ENCODE data around the gene AP3S1. TPM values are rescaled to one million over a fixed set of nuclear protein-coding genes. Genes with fewer than 3 reads are reported as not detected.

The AP3S1 gene
- 106 and 112 TPM in 2 replicates for total RNA-seq

GRCh38 chr5:115841382-115842088 is at the start of gene AP3S1, which contains the start of gene ATG12:
Gene AP3S1 (plus strand): TSS chr5:115841935. CDS start chr5:115842038, 103 bp downstream.
Gene ATG12 (minus strand): TSS chr5:115841565. CDS start chr5:115841552, 13 bp downstream.

GRCh38 chr5:115816226-115817081 is 25.3 kb upstream of the AP3S1 start, which contains the start of gene CDO1:
Gene CDO1 (minus strand): TSS chr5:115816659. CDS start chr5:115816397, 262 bp downstream.

GRCh38 chr5:115962239-115962564 is 120.5 kb downstream of the AP3S1 start, which contains the start of gene LVRN:
Gene LVRN (plus strand): TSS chr5:115962475. CDS start chr5:115962618, 143 bp downstream.

Other genes with a start within 250 kb of the AP3S1 start
- 4.5 and 5.2 TPM in 2 replicates for gene TICAM2, start 239.5 kb upstream of the AP3S1 start, total RNA-seq
- 58.6 and 71.6 TPM in 2 replicates for gene TMED7, start 215.9 kb upstream of the AP3S1 start, total RNA-seq
- gene CDO1, start 25.3 kb upstream of the AP3S1 start, total RNA-seq, result 8.0 and 19.0 TPM in 2 replicates
- gene ATG12, start 370 bp upstream of the AP3S1 start, total RNA-seq, result 48.2 and 52.3 TPM in 2 replicates
- gene LVRN, start 120.5 kb downstream of the AP3S1 start, total RNA-seq, result under 0.01 TPM in 2 replicates
- 0.17 TPM in 1 of 2 replicates, not detected in the other for gene ARL14EPL, start 190.5 kb downstream of the AP3S1 start, total RNA-seq
- gene COMMD10, start 243.1 kb downstream of the AP3S1 start, total RNA-seq, result 26.6 and 29.1 TPM in 2 replicates